HEK293 (cell line): Measurements from ENCODE around the gene TUBG2.

ENCODE experiments used
- ATF2 ChIP-seq: fragments of 450-650 bp; formaldehyde crosslinking; IDR thresholded peaks from 2 replicates; pipeline ENCODE4 v1.5.1; 2016; ENCODE audit warnings: missing biosample characterization, missing genetic modification characterization, low read depth
- KLF17 ChIP-seq: fragments of 450-650 bp; formaldehyde crosslinking; IDR thresholded peaks from 2 replicates; pipeline ENCODE4 v1.5.1; 2016; ENCODE audit warnings: missing biosample characterization, missing genetic modification characterization
- MEIS1 ChIP-seq: sonication (generic); formaldehyde crosslinking; IDR thresholded peaks from 2 replicates; pipeline ENCODE4 v1.8.1; 2022; ENCODE audit warnings: missing genetic modification reagents, mild to moderate bottlenecking, borderline replicate concordance
- PRDM1 ChIP-seq: fragments of 450-650 bp; formaldehyde crosslinking; IDR thresholded peaks from 2 replicates; pipeline ENCODE4; 2016; ENCODE audit warnings: missing biosample characterization, missing genetic modification characterization
- REPIN1 ChIP-seq: fragments of 450-650 bp; formaldehyde crosslinking; IDR thresholded peaks from 2 replicates; pipeline ENCODE4 v1.5.1; 2017; ENCODE audit warnings: missing biosample characterization, missing genetic modification characterization, low read depth
- SETDB1 ChIP-seq: IDR thresholded peaks from one replicate; pipeline ENCODE4 v1.6.1; 2017; ENCODE audit warnings: mild to moderate bottlenecking, low read length, moderate library complexity, mixed read lengths; ENCODE audit not compliant: insufficient read length
- SP3 ChIP-seq: fragments of 450-650 bp; formaldehyde crosslinking; IDR thresholded peaks from 2 replicates; pipeline ENCODE4 v1.5.1; 2016; ENCODE audit warnings: missing biosample characterization, missing genetic modification characterization
- YY1 ChIP-seq: fragments of 450-650 bp; formaldehyde crosslinking; IDR thresholded peaks from 2 replicates; pipeline ENCODE4 v1.5.1; 2018; ENCODE audit warnings: missing biosample characterization, missing genetic modification characterization
- ZBTB1 ChIP-seq: fragments of 450-650 bp; formaldehyde crosslinking; IDR thresholded peaks from 2 replicates; pipeline ENCODE4 v1.5.1; 2016; ENCODE audit warnings: missing biosample characterization, missing genetic modification characterization
- ZNF10 ChIP-seq: fragments of 450-650 bp; formaldehyde crosslinking; IDR thresholded peaks from 2 replicates; pipeline ENCODE4 v1.5.1; 2017; ENCODE audit warnings: missing biosample characterization, missing genetic modification characterization
- ZNF114 ChIP-seq: fragments of 450-650 bp; formaldehyde crosslinking; IDR thresholded peaks from 2 replicates; pipeline ENCODE4 v1.5.0; 2017; ENCODE audit warnings: missing biosample characterization, missing genetic modification characterization
- ZNF169 ChIP-seq: fragments of 450-650 bp; formaldehyde crosslinking; IDR thresholded peaks from 2 replicates; pipeline ENCODE4 v1.5.1; 2016; ENCODE audit warnings: missing biosample characterization, missing genetic modification characterization
- ZNF202 ChIP-seq: fragments of 450-650 bp; formaldehyde crosslinking; IDR thresholded peaks from 2 replicates; pipeline ENCODE4 v1.5.1; 2016; ENCODE audit warnings: missing biosample characterization, missing genetic modification characterization, borderline replicate concordance
- ZNF239 ChIP-seq: fragments of 450-650 bp; formaldehyde crosslinking; IDR thresholded peaks from 2 replicates; pipeline ENCODE4 v1.5.1; 2016; ENCODE audit warnings: missing biosample characterization, missing genetic modification characterization
- ZNF274 ChIP-seq, 2 experiments: fragments of 200-500 bp in 1 of 2; fragments of 450-650 bp in 1 of 2; sonication (Bioruptor generic) in 1 of 2; formaldehyde crosslinking in 1 of 2; IDR thresholded peaks; 2 replicates each; pipeline versions ENCODE4 v1.5.1 to v1.6.1; 2014 to 2016; ENCODE audit warnings: borderline replicate concordance in 1 of 2, inconsistent platforms in 1 of 2, low read length in 1 of 2, missing biosample characterization in 1 of 2, missing genetic modification characterization in 1 of 2
- ZNF302 ChIP-seq: fragments of 450-650 bp; formaldehyde crosslinking; IDR thresholded peaks from 2 replicates; pipeline ENCODE4 v1.5.1; 2016; ENCODE audit warnings: missing biosample characterization, missing genetic modification characterization, low read depth
- ZNF354C ChIP-seq: fragments of 450-650 bp; formaldehyde crosslinking; IDR thresholded peaks from 2 replicates; pipeline ENCODE4 v1.5.1; 2016; ENCODE audit warnings: missing biosample characterization, missing genetic modification characterization, low read depth, borderline replicate concordance
- ZNF366 ChIP-seq: fragments of 450-650 bp; formaldehyde crosslinking; conservative IDR thresholded peaks from 2 replicates; pipeline ENCODE4 v1.5.1; 2016; ENCODE audit warnings: missing biosample characterization, missing genetic modification characterization
- ZNF404 ChIP-seq: fragments of 450-650 bp; formaldehyde crosslinking; IDR thresholded peaks from 2 replicates; pipeline ENCODE4 v1.5.1; 2017; ENCODE audit warnings: missing biosample characterization, missing genetic modification characterization
- ZNF426 ChIP-seq: fragments of 450-650 bp; formaldehyde crosslinking; IDR thresholded peaks from 2 replicates; pipeline ENCODE4 v1.5.1; 2017; ENCODE audit warnings: missing biosample characterization, missing genetic modification characterization, mild to moderate bottlenecking, inconsistent platforms, moderate library complexity
- ZNF48 ChIP-seq: fragments of 450-650 bp; formaldehyde crosslinking; IDR thresholded peaks from 2 replicates; pipeline ENCODE4 v1.5.1; 2016; ENCODE audit warnings: missing biosample characterization, missing genetic modification characterization
- ZNF488 ChIP-seq: fragments of 450-650 bp; formaldehyde crosslinking; IDR thresholded peaks from 2 replicates; pipeline ENCODE4 v1.5.1; 2016; ENCODE audit warnings: missing biosample characterization, missing genetic modification characterization
- ZNF544 ChIP-seq: fragments of 450-650 bp; formaldehyde crosslinking; IDR thresholded peaks from 2 replicates; pipeline ENCODE4 v1.5.0; 2017; ENCODE audit warnings: missing biosample characterization, missing genetic modification characterization
- ZNF571 ChIP-seq: fragments of 450-650 bp; formaldehyde crosslinking; IDR thresholded peaks from 2 replicates; pipeline ENCODE4 v1.5.0; 2017; ENCODE audit warnings: missing biosample characterization, missing genetic modification characterization
- ZNF654 ChIP-seq: fragments of 450-650 bp; formaldehyde crosslinking; IDR thresholded peaks from 2 replicates; pipeline ENCODE4 v1.5.1; 2016; ENCODE audit warnings: low read depth, missing biosample characterization, missing genetic modification characterization
- ZNF658 ChIP-seq: fragments of 450-650 bp; formaldehyde crosslinking; IDR thresholded peaks from 2 replicates; pipeline ENCODE4; 2016; ENCODE audit warnings: missing biosample characterization, missing genetic modification characterization
- ZNF664 ChIP-seq: fragments of 450-650 bp; formaldehyde crosslinking; IDR thresholded peaks from 2 replicates; pipeline ENCODE4 v1.5.1; 2016; ENCODE audit warnings: missing biosample characterization, missing genetic modification characterization
- ZNF777 ChIP-seq: fragments of 450-650 bp; formaldehyde crosslinking; IDR thresholded peaks from 2 replicates; pipeline ENCODE4 v1.5.1; 2017; ENCODE audit warnings: missing biosample characterization, missing genetic modification characterization, borderline replicate concordance
- ZNF791 ChIP-seq: fragments of 450-650 bp; formaldehyde crosslinking; IDR thresholded peaks from 2 replicates; pipeline ENCODE4 v1.5.1; 2016; ENCODE audit warnings: missing biosample characterization, missing genetic modification characterization
- ZSCAN23 ChIP-seq: fragments of 450-650 bp; formaldehyde crosslinking; IDR thresholded peaks from 2 replicates; pipeline ENCODE4 v1.5.1; 2016; ENCODE audit warnings: missing biosample characterization, missing genetic modification characterization
- ZSCAN30 ChIP-seq: fragments of 450-650 bp; IDR thresholded peaks from 2 replicates; pipeline ENCODE4 v1.5.1; 2018; ENCODE audit warnings: missing biosample characterization, mild to moderate bottlenecking, missing genetic modification characterization, moderate library complexity
- ZXDB ChIP-seq: fragments of 450-650 bp; formaldehyde crosslinking; IDR thresholded peaks from 2 replicates; pipeline ENCODE4 v1.5.1; 2016; ENCODE audit warnings: missing biosample characterization, missing genetic modification characterization
- TF ChIP-seq, protein P1 (sequence below): fragments of 450-650 bp; formaldehyde crosslinking; IDR thresholded peaks from 2 replicates; pipeline ENCODE4 v1.5.1; 2016; ENCODE audit warnings: missing biosample characterization, missing genetic modification characterization

The TUBG2 gene

GRCh38 chr17:42659079-42659931, at the start of gene TUBG2 (continued):
- TF ChIP-seq KLF17 (tag by site-specific recombination): 0 out of 2 replicates have a peak, but pooled peaks have one; percentile 28
- no peak for TF ChIP-seq ZNF404 (tag by site-specific recombination)
- TF ChIP-seq ZNF239 (tag by site-specific recombination): no peak
- no peak for TF ChIP-seq ZNF488 (tag by site-specific recombination)
- TF ChIP-seq ZNF571 (tag by site-specific recombination): no peak
- TF ChIP-seq ZNF354C (tag by site-specific recombination): no peak
- TF ChIP-seq REPIN1 (tag by site-specific recombination): no peak
- TF ChIP-seq ZNF791 (tag by site-specific recombination): no peak
- TF ChIP-seq ZBTB1 (tag by site-specific recombination): no peak
- no peak for TF ChIP-seq ZNF169 (tag by site-specific recombination)
- peak; percentile 88 for TF ChIP-seq ZNF366 (tag by site-specific recombination)
- TF ChIP-seq ZNF658: no peak
- no peak for TF ChIP-seq ZNF202 (tag by site-specific recombination)
- TF ChIP-seq ZNF426 (tag by site-specific recombination): no peak
- TF ChIP-seq ZXDB (tag by site-specific recombination): no peak
- TF ChIP-seq MEIS1 (CRISPR knock-in tag): no peak
- peak; percentile 72 for TF ChIP-seq SP3
- no peak for TF ChIP-seq ZNF302
- TF ChIP-seq ZNF664 (tag by site-specific recombination): no peak
- no peak for TF ChIP-seq ZNF544
- no peak for TF ChIP-seq YY1 (tag by site-specific recombination)
- no peak for TF ChIP-seq ATF2 (tag by site-specific recombination)
- no peak for TF ChIP-seq ZSCAN30 (tag by site-specific recombination)
- TF ChIP-seq ZNF114 (tag by site-specific recombination): no peak
- no peak for TF ChIP-seq SETDB1
- TF ChIP-seq, protein P1, sequence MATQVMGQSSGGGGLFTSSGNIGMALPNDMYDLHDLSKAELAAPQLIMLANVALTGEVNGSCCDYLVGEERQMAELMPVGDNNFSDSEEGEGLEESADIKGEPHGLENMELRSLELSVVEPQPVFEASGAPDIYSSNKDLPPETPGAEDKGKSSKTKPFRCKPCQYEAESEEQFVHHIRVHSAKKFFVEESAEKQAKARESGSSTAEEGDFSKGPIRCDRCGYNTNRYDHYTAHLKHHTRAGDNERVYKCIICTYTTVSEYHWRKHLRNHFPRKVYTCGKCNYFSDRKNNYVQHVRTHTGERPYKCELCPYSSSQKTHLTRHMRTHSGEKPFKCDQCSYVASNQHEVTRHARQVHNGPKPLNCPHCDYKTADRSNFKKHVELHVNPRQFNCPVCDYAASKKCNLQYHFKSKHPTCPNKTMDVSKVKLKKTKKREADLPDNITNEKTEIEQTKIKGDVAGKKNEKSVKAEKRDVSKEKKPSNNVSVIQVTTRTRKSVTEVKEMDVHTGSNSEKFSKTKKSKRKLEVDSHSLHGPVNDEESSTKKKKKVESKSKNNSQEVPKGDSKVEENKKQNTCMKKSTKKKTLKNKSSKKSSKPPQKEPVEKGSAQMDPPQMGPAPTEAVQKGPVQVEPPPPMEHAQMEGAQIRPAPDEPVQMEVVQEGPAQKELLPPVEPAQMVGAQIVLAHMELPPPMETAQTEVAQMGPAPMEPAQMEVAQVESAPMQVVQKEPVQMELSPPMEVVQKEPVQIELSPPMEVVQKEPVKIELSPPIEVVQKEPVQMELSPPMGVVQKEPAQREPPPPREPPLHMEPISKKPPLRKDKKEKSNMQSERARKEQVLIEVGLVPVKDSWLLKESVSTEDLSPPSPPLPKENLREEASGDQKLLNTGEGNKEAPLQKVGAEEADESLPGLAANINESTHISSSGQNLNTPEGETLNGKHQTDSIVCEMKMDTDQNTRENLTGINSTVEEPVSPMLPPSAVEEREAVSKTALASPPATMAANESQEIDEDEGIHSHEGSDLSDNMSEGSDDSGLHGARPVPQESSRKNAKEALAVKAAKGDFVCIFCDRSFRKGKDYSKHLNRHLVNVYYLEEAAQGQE: no peak
- TF ChIP-seq ZNF777: 0 out of 2 replicates have a peak, but pooled peaks have one; percentile 19
- TF ChIP-seq PRDM1: no peak
- TF ChIP-seq ZSCAN23: no peak
- TF ChIP-seq ZNF274 (IDR thresholded peaks at IDR 0.05; ENCODE audit: low read length): no peak
- no peak for TF ChIP-seq ZNF274 (tag by site-specific recombination; IDR thresholded peaks at IDR 0.05; ENCODE audit: borderline replicate concordance)
- TF ChIP-seq ZNF48 (tag by site-specific recombination): no peak
- no peak for TF ChIP-seq ZNF654 (tag by site-specific recombination)
- peak; percentile 100 for TF ChIP-seq ZNF10 (tag by site-specific recombination)
